ENCODE measurements around the gene MT2A.

GRCh38 chr16:56658327-56658875 lies 50.0 kb downstream of the MT2A start:
- TF ChIP-seq CTCF (IDR thresholded peaks at IDR 0.05) (no peak), POLR2A (IDR thresholded peaks at IDR 0.05) (no peak)
